ENCODE results near the gene LAMA2.

Gene LAMA2

DNA sequence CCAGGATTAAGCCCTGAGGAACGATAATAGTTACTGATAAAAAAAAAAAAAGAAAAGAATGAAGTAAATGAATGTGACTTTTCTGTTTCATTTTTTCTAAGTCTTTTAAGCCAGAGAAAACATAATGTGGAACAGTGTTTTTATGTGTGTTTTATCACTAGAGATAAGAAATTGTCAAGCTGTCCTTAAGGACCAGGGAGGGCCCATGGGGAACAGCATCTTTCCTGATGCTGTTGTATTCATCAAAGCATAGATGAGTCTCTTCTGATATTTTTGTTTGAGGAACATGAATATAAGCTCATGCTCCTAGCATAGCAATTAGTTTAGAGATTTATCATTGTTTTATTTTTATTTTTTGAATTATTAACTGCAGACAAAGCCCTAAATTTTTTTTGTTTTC lies 150.2 kb downstream of the LAMA2 start:
- TF ChIP-seq SIN3A (IDR thresholded peaks at IDR 0.05; ENCODE audit: borderline replicate concordance, insufficient read depth, low read length) (no peak), TAF1 (IDR thresholded peaks at IDR 0.05; ENCODE audit: borderline replicate concordance, insufficient read depth, low read length) (no peak), POLR2AphosphoS5 (IDR thresholded peaks at IDR 0.05; ENCODE audit: low read depth, low read length) (no peak), FOXP2 (optimal IDR thresholded peaks at IDR 0.05; ENCODE audit: borderline replicate concordance, extremely low read depth, extremely low read length, insufficient read depth) (no peak)
- TF ChIP-seq, protein P1, sequence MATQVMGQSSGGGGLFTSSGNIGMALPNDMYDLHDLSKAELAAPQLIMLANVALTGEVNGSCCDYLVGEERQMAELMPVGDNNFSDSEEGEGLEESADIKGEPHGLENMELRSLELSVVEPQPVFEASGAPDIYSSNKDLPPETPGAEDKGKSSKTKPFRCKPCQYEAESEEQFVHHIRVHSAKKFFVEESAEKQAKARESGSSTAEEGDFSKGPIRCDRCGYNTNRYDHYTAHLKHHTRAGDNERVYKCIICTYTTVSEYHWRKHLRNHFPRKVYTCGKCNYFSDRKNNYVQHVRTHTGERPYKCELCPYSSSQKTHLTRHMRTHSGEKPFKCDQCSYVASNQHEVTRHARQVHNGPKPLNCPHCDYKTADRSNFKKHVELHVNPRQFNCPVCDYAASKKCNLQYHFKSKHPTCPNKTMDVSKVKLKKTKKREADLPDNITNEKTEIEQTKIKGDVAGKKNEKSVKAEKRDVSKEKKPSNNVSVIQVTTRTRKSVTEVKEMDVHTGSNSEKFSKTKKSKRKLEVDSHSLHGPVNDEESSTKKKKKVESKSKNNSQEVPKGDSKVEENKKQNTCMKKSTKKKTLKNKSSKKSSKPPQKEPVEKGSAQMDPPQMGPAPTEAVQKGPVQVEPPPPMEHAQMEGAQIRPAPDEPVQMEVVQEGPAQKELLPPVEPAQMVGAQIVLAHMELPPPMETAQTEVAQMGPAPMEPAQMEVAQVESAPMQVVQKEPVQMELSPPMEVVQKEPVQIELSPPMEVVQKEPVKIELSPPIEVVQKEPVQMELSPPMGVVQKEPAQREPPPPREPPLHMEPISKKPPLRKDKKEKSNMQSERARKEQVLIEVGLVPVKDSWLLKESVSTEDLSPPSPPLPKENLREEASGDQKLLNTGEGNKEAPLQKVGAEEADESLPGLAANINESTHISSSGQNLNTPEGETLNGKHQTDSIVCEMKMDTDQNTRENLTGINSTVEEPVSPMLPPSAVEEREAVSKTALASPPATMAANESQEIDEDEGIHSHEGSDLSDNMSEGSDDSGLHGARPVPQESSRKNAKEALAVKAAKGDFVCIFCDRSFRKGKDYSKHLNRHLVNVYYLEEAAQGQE (IDR thresholded peaks at IDR 0.05; ENCODE audit: insufficient read depth in 1 of 2, low read depth in 2 of 2, low read length in 2 of 2), result no peak

DNA sequence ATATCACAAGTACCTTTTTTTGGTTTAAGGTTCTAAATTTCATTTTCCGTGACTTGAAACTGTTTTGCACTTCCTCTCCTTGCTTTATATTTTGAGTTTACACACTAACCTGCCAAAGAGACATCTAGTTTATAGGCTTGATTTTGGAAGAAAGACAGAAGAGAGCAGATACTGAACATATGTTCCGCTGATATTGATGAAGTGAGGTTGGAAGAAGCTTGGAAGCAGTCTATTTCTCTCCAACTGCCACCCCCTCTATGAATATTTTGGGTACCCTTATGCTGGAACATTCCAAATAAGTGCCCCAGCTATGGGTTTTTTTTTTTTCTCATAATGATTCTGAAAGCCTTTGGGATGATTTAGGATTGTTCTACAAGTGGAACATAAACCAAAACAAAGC lies 150.6 kb downstream of the LAMA2 start:
- TF ChIP-seq TAF1 (IDR thresholded peaks at IDR 0.05; ENCODE audit: borderline replicate concordance, insufficient read depth, low read length) (no peak), SIN3A (IDR thresholded peaks at IDR 0.05; ENCODE audit: borderline replicate concordance, insufficient read depth, low read length) (no peak), FOXP2 (optimal IDR thresholded peaks at IDR 0.05; ENCODE audit: borderline replicate concordance, extremely low read depth, extremely low read length, insufficient read depth) (no peak), POLR2AphosphoS5 (IDR thresholded peaks at IDR 0.05; ENCODE audit: low read depth, low read length) (no peak)
- TF ChIP-seq, protein P1 (IDR thresholded peaks at IDR 0.05; ENCODE audit: insufficient read depth in 1 of 2, low read depth in 2 of 2, low read length in 2 of 2), result no peak

DNA sequence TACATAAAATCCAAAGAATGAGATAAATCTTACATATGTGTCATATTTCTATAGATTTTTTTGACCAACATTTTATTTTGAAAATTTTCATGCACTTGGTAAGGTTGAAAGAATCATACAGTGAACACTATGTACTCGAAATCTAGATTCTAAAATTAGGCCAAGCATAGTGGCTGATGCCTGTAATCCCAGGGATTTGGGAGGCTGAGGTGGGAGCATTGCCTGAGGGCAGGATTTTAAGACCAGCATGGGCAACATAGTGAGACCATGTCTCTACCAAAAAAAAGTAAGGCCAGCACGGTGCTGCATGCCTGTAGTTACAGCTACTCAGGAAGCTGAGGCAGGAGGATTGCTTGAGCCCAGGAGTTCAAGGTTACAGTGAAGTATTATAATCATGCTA lies 158.6 kb downstream of the LAMA2 start:
- TF ChIP-seq, protein P1 (IDR thresholded peaks at IDR 0.05; ENCODE audit: insufficient read depth in 1 of 2, low read depth in 2 of 2, low read length in 2 of 2), result no peak
- TF ChIP-seq SIN3A (IDR thresholded peaks at IDR 0.05; ENCODE audit: borderline replicate concordance, insufficient read depth, low read length) (no peak), TAF1 (IDR thresholded peaks at IDR 0.05; ENCODE audit: borderline replicate concordance, insufficient read depth, low read length) (no peak), POLR2AphosphoS5 (IDR thresholded peaks at IDR 0.05; ENCODE audit: low read depth, low read length) (no peak), FOXP2 (optimal IDR thresholded peaks at IDR 0.05; ENCODE audit: borderline replicate concordance, extremely low read depth, extremely low read length, insufficient read depth) (no peak)

DNA sequence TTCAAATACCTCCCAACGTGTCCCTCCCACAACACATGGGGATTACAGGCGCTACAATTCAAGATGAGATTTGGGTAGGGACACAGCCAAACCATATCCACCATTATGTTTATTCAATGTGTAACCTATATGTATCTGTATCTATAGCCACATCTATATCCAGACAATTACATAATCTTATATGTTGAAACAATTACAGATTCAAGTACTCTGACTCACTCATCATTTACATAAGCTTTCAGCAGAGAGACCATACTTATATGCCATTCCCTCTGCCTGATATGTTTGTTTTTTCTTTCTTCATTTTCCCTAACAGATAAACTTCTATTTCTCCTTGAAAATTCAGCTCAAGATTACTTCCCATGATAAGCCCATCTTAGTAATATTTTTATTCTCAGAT lies 163.6 kb downstream of the LAMA2 start:
- TF ChIP-seq, protein P1 (IDR thresholded peaks at IDR 0.05; ENCODE audit: insufficient read depth in 1 of 2, low read depth in 2 of 2, low read length in 2 of 2), result no peak
- TF ChIP-seq SIN3A (IDR thresholded peaks at IDR 0.05; ENCODE audit: borderline replicate concordance, insufficient read depth, low read length) (no peak), FOXP2 (optimal IDR thresholded peaks at IDR 0.05; ENCODE audit: borderline replicate concordance, extremely low read depth, extremely low read length, insufficient read depth) (no peak), POLR2AphosphoS5 (IDR thresholded peaks at IDR 0.05; ENCODE audit: low read depth, low read length) (no peak), TAF1 (IDR thresholded peaks at IDR 0.05; ENCODE audit: borderline replicate concordance, insufficient read depth, low read length) (no peak)

DNA sequence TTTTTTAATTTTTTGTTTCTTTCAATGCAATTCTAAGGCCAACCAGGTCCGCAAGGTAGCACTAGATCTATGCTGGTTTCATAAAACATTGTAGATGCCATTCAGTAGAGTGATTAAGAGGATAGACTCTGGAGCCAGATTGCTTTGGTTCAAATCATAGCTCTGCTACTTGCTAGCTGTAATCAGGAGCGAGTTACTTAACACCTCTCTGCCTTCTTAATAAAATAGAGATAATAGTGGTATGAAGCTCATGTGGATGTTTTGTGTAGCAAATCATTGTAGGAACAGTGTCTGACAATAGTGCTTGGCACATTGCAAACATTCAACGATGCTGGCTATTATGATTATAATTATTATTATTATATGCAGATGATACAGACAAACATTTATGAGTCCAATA lies 164.9 kb downstream of the LAMA2 start:
- TF ChIP-seq TAF1 (IDR thresholded peaks at IDR 0.05; ENCODE audit: borderline replicate concordance, insufficient read depth, low read length) (no peak), FOXP2 (optimal IDR thresholded peaks at IDR 0.05; ENCODE audit: borderline replicate concordance, extremely low read depth, extremely low read length, insufficient read depth) (no peak), POLR2AphosphoS5 (IDR thresholded peaks at IDR 0.05; ENCODE audit: low read depth, low read length) (no peak), SIN3A (IDR thresholded peaks at IDR 0.05; ENCODE audit: borderline replicate concordance, insufficient read depth, low read length) (no peak)
- TF ChIP-seq, protein P1 (IDR thresholded peaks at IDR 0.05; ENCODE audit: insufficient read depth in 1 of 2, low read depth in 2 of 2, low read length in 2 of 2), result no peak

Data from PFSK-1 (cell line).